BJ (cell line): Measurements from ENCODE around the gene NDC80. TPM values are rescaled to one million over a fixed set of nuclear protein-coding genes. Genes with fewer than 3 reads are reported as not detected.
A peak's percentile ranks its signal among the peaks of the same experiment; 100 is the strongest.

Source experiments
- CTCF ChIA-PET: fragments of 350-600 bp; formaldehyde crosslinking; extraction: SDS; loops from one replicate; lab custom pipeline; 2021; ENCODE audit warnings: antibody characterized with exemption, inconsistent platforms; lab: Yijun Ruan, JAX
- POLR2A ChIA-PET: fragments of 300-600 bp; sonication (Branson Sonifier 250); formaldehyde crosslinking; extraction: SDS; loops from one replicate; lab custom pipeline; 2021; ENCODE audit warnings: antibody characterized with exemption; lab: Charles Lee
- DNase-seq: peaks from one replicate; pipeline ENCODE4 v3.0.0-alpha.2; 2011; ENCODE audit warnings: low read depth
- H3K27me3 ChIP-seq: 2 replicates; pipeline ENCODE4 v1.6.0; 2011; ENCODE audit warnings: low read length; ENCODE audit not compliant: control insufficient read depth, insufficient read depth
- H3K36me3 ChIP-seq: 2 replicates; pipeline ENCODE4 v1.5.1; 2011; ENCODE audit warnings: low read length; ENCODE audit not compliant: control insufficient read depth, insufficient read depth
- H3K4me3 ChIP-seq: 2 replicates; pipeline ENCODE4 v1.5.1; 2011; ENCODE audit warnings: low read depth, mild to moderate bottlenecking, control low read depth, low read length
- CTCF ChIP-seq: IDR thresholded peaks from 2 replicates; pipeline ENCODE4 v1.5.1; 2011; ENCODE audit warnings: low read depth, mild to moderate bottlenecking, control low read depth, inconsistent platforms, low read length, moderate library complexity; ENCODE audit not compliant: insufficient read depth
- polyA plus RNA-seq: library from polyadenylated mRNA; depleted of rRNA; stranded (reverse); fragments of >200 nt; gene quantifications from 2 replicates; pipeline ENCODE4 v1.2.3, GENCODE V29; 2011

NDC80 gene
- polyA plus RNA-seq, 1 experiment = 18.1 TPM

GRCh38 chr18:2572892-2573291 is 1.5 kb downstream of the NDC80 start:
- Histone ChIP-seq H3K36me3 (no peaks in the 10 kb centered on the region), H3K27me3 (no peaks in the 10 kb centered on the region), H3K4me3 (peak overlapping the region; percentile 61)
- no peak for TF ChIP-seq CTCF
- POLR2A ChIA-PET = no interaction called here
- CTCF ChIA-PET = interaction anchor here (0.9 to 1.8 kb wide), 3 partner anchors 14 to 673 kb away, joined by 3 to 5 read pairs (median 4); no protein-coding TSS in a partner anchor
- DNase-seq = no peak

- ChIA-PET POLR2A (interaction anchor here (0.7 kb wide), 1 partner anchor 690 kb away, joined by 3 read pairs; no protein-coding TSS in a partner anchor), CTCF (interaction anchor here (0.6 to 1.8 kb wide), 4 partner anchors 14 to 673 kb away, joined by 3 to 5 read pairs (median 4); no protein-coding TSS in a partner anchor)
These were observed 2.1 kb downstream of the NDC80 start for GRCh38 chr18:2573408-2573807.

GRCh38 chr18:2587788-2588187 is 16.4 kb downstream of the NDC80 start:
- Histone ChIP-seq H3K36me3 (no peaks in the 10 kb centered on the region), H3K27me3 (no peaks in the 10 kb centered on the region), H3K4me3 (no peak overlapping the region)
- DNase-seq = no peak
- CTCF ChIA-PET = interaction anchor here (1.6 kb wide), 1 partner anchor 15 kb away, joined by 5 read pairs; no protein-coding TSS in a partner anchor
- POLR2A ChIA-PET = no interaction called here
- no peak for TF ChIP-seq CTCF

More at GRCh38 chr18:2573408-2573807, 2.1 kb downstream of the NDC80 start:
- Histone ChIP-seq H3K4me3 (no peak overlapping the region), H3K36me3 (no peaks in the 10 kb centered on the region), H3K27me3 (no peaks in the 10 kb centered on the region)
- no peak for DNase-seq
- TF ChIP-seq CTCF = no peak

GRCh38 chr18:2588666-2589344 is 17.4 kb downstream of the NDC80 start:
- Histone ChIP-seq H3K4me3 (no peak overlapping the region), H3K27me3 (no peaks in the 10 kb centered on the region), H3K36me3 (no peaks in the 10 kb centered on the region)
- POLR2A ChIA-PET = no interaction called here
- CTCF ChIA-PET = interaction anchor here (0.7 to 1.1 kb wide), 3 partner anchors 11 to 80 kb away, joined by 3 to 4 read pairs (median 4); partner anchors contain the start of genes METTL4 and NDC80
- no peak for DNase-seq
- no peak for TF ChIP-seq CTCF

- Histone ChIP-seq H3K4me3 (no peak overlapping the region), H3K27me3 (no peaks in the 10 kb centered on the region), H3K36me3 (no peaks in the 10 kb centered on the region)
- no peak for DNase-seq
- ChIA-PET POLR2A (no interaction called here), CTCF (interaction anchor here (0.7 to 1.1 kb wide), 3 partner anchors 11 to 79 kb away, joined by 3 to 4 read pairs (median 4); partner anchors contain the start of genes METTL4 and NDC80)
- TF ChIP-seq CTCF = no peak
These were observed 18.1 kb downstream of the NDC80 start for GRCh38 chr18:2589345-2590068.
